LNCaP clone FGC (cell line): ENCODE measurements around the gene ITIH5.

Source experiments
- DNase-seq: peaks from one replicate; pipeline ENCODE4 v3.0.0-alpha.2; 2011; ENCODE audit warnings: low read depth
- H3K4me3 ChIP-seq: 2 replicates; pipeline ENCODE4 v1.5.1; 2011; ENCODE audit warnings: mild to moderate bottlenecking, low read depth, low read length, control low read depth
- CTCF ChIP-seq: IDR thresholded peaks from 2 replicates; pipeline ENCODE4 v1.5.1; 2012; ENCODE audit warnings: mild to moderate bottlenecking; ENCODE audit not compliant: control insufficient read depth, insufficient read depth; ENCODE audit errors: extremely low read depth

The ITIH5 gene

GRCh38 chr10:7625009-7625408 lies 41.8 kb downstream of the ITIH5 start:
- no peak for DNase-seq
- no peak for TF ChIP-seq CTCF
- H3K4me3 ChIP-seq: no peak overlapping the region

GRCh38 chr10:7622969-7623368 lies 43.8 kb downstream of the ITIH5 start:
- H3K4me3 ChIP-seq: no peak overlapping the region
- DNase-seq: no peak
- peak; percentile 44 for TF ChIP-seq CTCF

- TF ChIP-seq CTCF: no peak
- DNase-seq: no peak
- no peak overlapping the region for H3K4me3 ChIP-seq
These were observed 48.3 kb downstream of the ITIH5 start for GRCh38 chr10:7618461-7618860.

GRCh38 chr10:7611909-7612308 lies 54.9 kb downstream of the ITIH5 start:
- H3K4me3 ChIP-seq: no peak overlapping the region
- DNase-seq: no peak
- TF ChIP-seq CTCF: no peak

GRCh38 chr10:7610651-7611389 lies 55.9 kb downstream of the ITIH5 start:
- TF ChIP-seq CTCF: no peak
- no peak overlapping the region for H3K4me3 ChIP-seq
- no peak for DNase-seq

GRCh38 chr10:7610026-7610425 lies 56.7 kb downstream of the ITIH5 start:
- no peak for DNase-seq
- no peak overlapping the region for H3K4me3 ChIP-seq
- TF ChIP-seq CTCF: no peak

GRCh38 chr10:7609556-7609955 lies 57.2 kb downstream of the ITIH5 start:
- H3K4me3 ChIP-seq: no peak overlapping the region
- no peak for DNase-seq
- TF ChIP-seq CTCF: no peak
